Measurements from ENCODE around the gene GPR180. TPM values are rescaled to one million over a fixed set of nuclear protein-coding genes. Genes with fewer than 3 reads are reported as not detected.
A peak's percentile ranks its signal among the peaks of the same experiment; 100 is the strongest.

GPR180 gene
- total and polyA plus RNA-seq, 5 donors from 2014 or later: 1.5 to 2.6 (median 2.0) TPM

DNA sequence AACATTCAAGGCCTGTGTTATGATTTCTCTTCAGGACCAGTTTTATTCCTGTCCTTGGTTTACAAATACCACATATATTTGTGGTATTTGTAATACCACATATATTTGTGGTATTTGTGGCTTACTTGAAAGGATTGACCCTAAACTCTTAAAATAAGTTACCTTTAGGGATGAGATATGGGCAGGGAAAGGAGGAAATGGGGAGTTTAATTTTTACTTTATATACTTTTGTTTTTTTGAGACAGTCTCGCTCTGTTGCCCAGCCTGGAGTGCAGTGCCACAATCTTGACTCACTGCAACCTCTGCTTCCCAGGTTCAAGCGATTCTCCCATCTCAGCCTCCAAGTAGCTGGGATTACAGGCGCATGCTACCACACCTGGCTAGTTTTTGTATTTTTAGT, 3.4 kb upstream of the GPR180 start:
- Mint-ChIP-seq H3K27ac (peak overlapping the region in 1 of 3 donors; percentile 25), H3K4me1 (peaks cover 37 to 53% (median 41%) of the 10 kb centered on the region in 4 donors), H3K36me3 (no peaks in the 10 kb centered on the region), H3K4me3 (peak overlapping the region in 2 of 4 donors; percentile 38 to 73), H3K9me3 (peaks cover 0 to 1% (median 0%) of the 10 kb centered on the region in 7 donors), H3K27me3 (no peaks in the 10 kb centered on the region)
- no peak overlapping the region for H3K4me3 ChIP-seq (ENCODE audit: low read depth, low read length)
- H3K36me3 ChIP-seq (ENCODE audit: control insufficient read depth, insufficient read depth, low read length): no peaks in the 10 kb centered on the region
- H3K4me1 ChIP-seq (ENCODE audit: control insufficient read depth, insufficient read depth, low read length, poor library complexity, severe bottlenecking): peaks cover 33% of the 10 kb centered on the region
- ATAC-seq (ENCODE audit: low read depth in 2 of 2) (no peak), DNase-seq (no peak)
- H3K27ac ChIP-seq (ENCODE audit: insufficient read depth, low read length, poor library complexity, severe bottlenecking): no peak overlapping the region
- no peaks in the 10 kb centered on the region for H3K9me3 ChIP-seq (ENCODE audit: control insufficient read depth in 2 of 2, low read length in 2 of 2)
- H3K27me3 ChIP-seq (ENCODE audit: control insufficient read depth, insufficient read depth, low read length): no peaks in the 10 kb centered on the region

DNA sequence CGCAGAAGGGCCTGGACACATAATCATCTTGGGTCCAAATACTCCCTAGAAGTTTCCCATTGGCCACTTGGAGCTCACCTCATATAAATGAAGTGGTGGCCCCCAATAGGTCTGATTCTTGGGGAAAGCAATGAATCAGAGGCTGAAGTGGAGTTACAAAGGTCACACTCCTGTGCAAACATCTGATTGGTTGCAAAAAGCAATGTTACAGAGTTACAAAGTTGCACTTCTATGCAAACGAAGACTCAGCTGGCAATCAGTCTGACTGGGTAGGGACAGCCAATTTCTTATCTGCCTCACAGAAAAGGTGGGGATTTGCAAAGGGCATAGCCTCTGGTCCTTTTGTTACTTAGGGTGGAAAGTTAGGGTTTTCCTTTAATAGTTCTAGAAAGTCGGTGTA, 1.8 kb upstream of the GPR180 start:
- H3K4me3 Mint-ChIP-seq: peak overlapping the region in 2 of 4 donors; percentile 44 to 94

GRCh38 chr13:94602467-94602866, 810 bp downstream of the GPR180 start:
- Mint-ChIP-seq H3K27ac (peak overlapping the region; percentile 63 to 84 (median 73)), H3K4me3 (peak overlapping the region; percentile 86 to 96 (median 92)), H3K36me3 (peaks cover 12% of the 10 kb centered on the region), H3K4me1 (peaks cover 20 to 55% (median 39%) of the 10 kb centered on the region in 4 donors), H3K9me3 (peaks cover 0 to 1% (median 0%) of the 10 kb centered on the region in 7 donors), H3K27me3 (no peaks in the 10 kb centered on the region)
- peak overlapping the region; percentile 73 for H3K27ac ChIP-seq (ENCODE audit: insufficient read depth, low read length, poor library complexity, severe bottlenecking)
- peaks cover 11% of the 10 kb centered on the region for H3K4me1 ChIP-seq (ENCODE audit: control insufficient read depth, insufficient read depth, low read length, poor library complexity, severe bottlenecking)
- DNase-seq: no peak
- H3K4me3 ChIP-seq (ENCODE audit: low read depth, low read length): peak overlapping the region; percentile 76
- ATAC-seq (ENCODE audit: low read depth in 2 of 2): no peak
- no peaks in the 10 kb centered on the region for H3K9me3 ChIP-seq (ENCODE audit: control insufficient read depth in 2 of 2, low read length in 2 of 2)
- H3K36me3 ChIP-seq (ENCODE audit: control insufficient read depth, insufficient read depth, low read length): peaks cover 6% of the 10 kb centered on the region
- H3K27me3 ChIP-seq (ENCODE audit: control insufficient read depth, insufficient read depth, low read length): no peaks in the 10 kb centered on the region

More for the DNA sequence above, 1.8 kb upstream of the GPR180 start:
- peaks cover 26 to 49% (median 30%) of the 10 kb centered on the region in 4 donors for H3K4me1 Mint-ChIP-seq
- H3K4me1 ChIP-seq (ENCODE audit: control insufficient read depth, insufficient read depth, low read length, poor library complexity, severe bottlenecking): peaks cover 21% of the 10 kb centered on the region
- H3K27me3 ChIP-seq (ENCODE audit: control insufficient read depth, insufficient read depth, low read length): no peaks in the 10 kb centered on the region
- no peaks in the 10 kb centered on the region for H3K36me3 ChIP-seq (ENCODE audit: control insufficient read depth, insufficient read depth, low read length)
- DNase-seq (no peak), ATAC-seq (ENCODE audit: low read depth in 2 of 2) (no peak)
- H3K27ac ChIP-seq (ENCODE audit: insufficient read depth, low read length, poor library complexity, severe bottlenecking): no peak overlapping the region
- no peaks in the 10 kb centered on the region for H3K9me3 ChIP-seq (ENCODE audit: control insufficient read depth in 2 of 2, low read length in 2 of 2)
- H3K9me3 Mint-ChIP-seq: peaks cover 0 to 1% (median 0%) of the 10 kb centered on the region in 7 donors
- no peaks in the 10 kb centered on the region for H3K27me3 Mint-ChIP-seq
- H3K4me3 ChIP-seq (ENCODE audit: low read depth, low read length): no peak overlapping the region
- H3K27ac Mint-ChIP-seq: peak overlapping the region in 1 of 3 donors; percentile 14
- H3K36me3 Mint-ChIP-seq: no peaks in the 10 kb centered on the region

DNA sequence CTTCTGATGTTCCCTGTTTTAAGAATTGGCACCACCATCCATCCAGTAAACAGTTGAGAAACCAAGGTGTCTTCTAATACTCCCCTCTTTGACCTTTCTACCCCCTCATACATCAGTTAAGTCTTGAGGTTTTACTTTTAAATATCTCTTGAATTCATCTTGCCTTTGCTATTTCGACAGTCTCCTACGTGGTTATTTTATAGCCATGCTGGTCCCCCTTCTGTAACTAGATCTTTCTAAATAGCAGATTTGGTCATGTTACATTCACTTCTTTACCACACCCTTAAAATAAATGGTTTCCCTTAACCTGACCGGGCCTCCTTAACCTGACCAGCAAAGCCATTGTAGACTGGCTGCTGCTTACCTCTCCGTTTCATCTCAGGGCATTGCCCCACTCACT, 5.4 kb downstream of the GPR180 start:
- Histone ChIP-seq H3K9me3 (ENCODE audit: control insufficient read depth in 2 of 2, low read length in 2 of 2) (no peaks in the 10 kb centered on the region), H3K27ac (ENCODE audit: insufficient read depth, low read length, poor library complexity, severe bottlenecking) (no peak overlapping the region), H3K4me1 (ENCODE audit: control insufficient read depth, insufficient read depth, low read length, poor library complexity, severe bottlenecking) (peaks cover 8% of the 10 kb centered on the region), H3K4me3 (ENCODE audit: low read depth, low read length) (no peak overlapping the region), H3K36me3 (ENCODE audit: control insufficient read depth, insufficient read depth, low read length) (peaks cover 16% of the 10 kb centered on the region), H3K27me3 (ENCODE audit: control insufficient read depth, insufficient read depth, low read length) (no peaks in the 10 kb centered on the region)
- Mint-ChIP-seq H3K4me1 (peaks cover 16 to 50% (median 42%) of the 10 kb centered on the region in 4 donors), H3K36me3 (peaks cover 18% of the 10 kb centered on the region), H3K4me3 (no peak overlapping the region), H3K27me3 (no peaks in the 10 kb centered on the region), H3K27ac (peak overlapping the region in 1 of 3 donors; percentile 84), H3K9me3 (no peaks in the 10 kb centered on the region)
- DNase-seq: no peak
- no peak for ATAC-seq (ENCODE audit: low read depth in 2 of 2)

GRCh38 chr13:94607939-94608338, 6.3 kb downstream of the GPR180 start:
- Histone ChIP-seq H3K9me3 (ENCODE audit: control insufficient read depth in 2 of 2, low read length in 2 of 2) (no peaks in the 10 kb centered on the region), H3K27me3 (ENCODE audit: control insufficient read depth, insufficient read depth, low read length) (no peaks in the 10 kb centered on the region), H3K27ac (ENCODE audit: insufficient read depth, low read length, poor library complexity, severe bottlenecking) (no peak overlapping the region), H3K4me1 (ENCODE audit: control insufficient read depth, insufficient read depth, low read length, poor library complexity, severe bottlenecking) (peaks cover 3% of the 10 kb centered on the region), H3K36me3 (ENCODE audit: control insufficient read depth, insufficient read depth, low read length) (peaks cover 16% of the 10 kb centered on the region), H3K4me3 (ENCODE audit: low read depth, low read length) (no peak overlapping the region)
- Mint-ChIP-seq H3K27ac (no peak overlapping the region), H3K4me3 (no peak overlapping the region), H3K27me3 (no peaks in the 10 kb centered on the region), H3K4me1 (peaks cover 13 to 42% (median 34%) of the 10 kb centered on the region in 4 donors), H3K9me3 (no peaks in the 10 kb centered on the region), H3K36me3 (peaks cover 20% of the 10 kb centered on the region)
- no peak for ATAC-seq (ENCODE audit: low read depth in 2 of 2)
- no peak for DNase-seq

- Mint-ChIP-seq H3K27ac (no peak overlapping the region), H3K9me3 (no peaks in the 10 kb centered on the region), H3K4me1 (peaks cover 11 to 38% (median 31%) of the 10 kb centered on the region in 4 donors), H3K4me3 (no peak overlapping the region), H3K27me3 (no peaks in the 10 kb centered on the region), H3K36me3 (peaks cover 25% of the 10 kb centered on the region)
- H3K4me1 ChIP-seq (ENCODE audit: control insufficient read depth, insufficient read depth, low read length, poor library complexity, severe bottlenecking): peaks cover 3% of the 10 kb centered on the region
- H3K27ac ChIP-seq (ENCODE audit: insufficient read depth, low read length, poor library complexity, severe bottlenecking): no peak overlapping the region
- no peaks in the 10 kb centered on the region for H3K27me3 ChIP-seq (ENCODE audit: control insufficient read depth, insufficient read depth, low read length)
- H3K36me3 ChIP-seq (ENCODE audit: control insufficient read depth, insufficient read depth, low read length): peaks cover 16% of the 10 kb centered on the region
- DNase-seq (no peak), ATAC-seq (ENCODE audit: low read depth in 2 of 2) (no peak)
- H3K9me3 ChIP-seq (ENCODE audit: control insufficient read depth in 2 of 2, low read length in 2 of 2): no peaks in the 10 kb centered on the region
- H3K4me3 ChIP-seq (ENCODE audit: low read depth, low read length): no peak overlapping the region
Observed at GRCh38 chr13:94608586-94608985, 6.9 kb downstream of the GPR180 start.

GRCh38 chr13:94609196-94609595, 7.5 kb downstream of the GPR180 start:
- Histone ChIP-seq H3K27ac (ENCODE audit: insufficient read depth, low read length, poor library complexity, severe bottlenecking) (no peak overlapping the region), H3K27me3 (ENCODE audit: control insufficient read depth, insufficient read depth, low read length) (no peaks in the 10 kb centered on the region), H3K36me3 (ENCODE audit: control insufficient read depth, insufficient read depth, low read length) (peaks cover 16% of the 10 kb centered on the region), H3K4me3 (ENCODE audit: low read depth, low read length) (no peak overlapping the region), H3K4me1 (ENCODE audit: control insufficient read depth, insufficient read depth, low read length, poor library complexity, severe bottlenecking) (no peaks in the 10 kb centered on the region), H3K9me3 (ENCODE audit: control insufficient read depth in 2 of 2, low read length in 2 of 2) (no peaks in the 10 kb centered on the region)
- ATAC-seq (ENCODE audit: low read depth in 2 of 2): no peak
- H3K27me3 Mint-ChIP-seq: no peaks in the 10 kb centered on the region
- H3K9me3 Mint-ChIP-seq: no peaks in the 10 kb centered on the region
- no peak overlapping the region for H3K4me3 Mint-ChIP-seq
- H3K27ac Mint-ChIP-seq: no peak overlapping the region
- peaks cover 26% of the 10 kb centered on the region for H3K36me3 Mint-ChIP-seq
- DNase-seq: no peak
- H3K4me1 Mint-ChIP-seq: peaks cover 11 to 33% (median 31%) of the 10 kb centered on the region in 4 donors

- Histone ChIP-seq H3K27ac (ENCODE audit: insufficient read depth, low read length, poor library complexity, severe bottlenecking) (no peak overlapping the region), H3K36me3 (ENCODE audit: control insufficient read depth, insufficient read depth, low read length) (peaks cover 19% of the 10 kb centered on the region), H3K4me3 (ENCODE audit: low read depth, low read length) (no peak overlapping the region), H3K27me3 (ENCODE audit: control insufficient read depth, insufficient read depth, low read length) (no peaks in the 10 kb centered on the region), H3K9me3 (ENCODE audit: control insufficient read depth in 2 of 2, low read length in 2 of 2) (no peaks in the 10 kb centered on the region), H3K4me1 (ENCODE audit: control insufficient read depth, insufficient read depth, low read length, poor library complexity, severe bottlenecking) (no peaks in the 10 kb centered on the region)
- Mint-ChIP-seq H3K4me1 (peaks cover 7 to 33% (median 25%) of the 10 kb centered on the region in 4 donors), H3K27ac (no peak overlapping the region), H3K4me3 (no peak overlapping the region), H3K27me3 (no peaks in the 10 kb centered on the region), H3K9me3 (no peaks in the 10 kb centered on the region), H3K36me3 (peaks cover 26% of the 10 kb centered on the region)
- no peak for DNase-seq
- no peak for ATAC-seq (ENCODE audit: low read depth in 2 of 2)
Observed at GRCh38 chr13:94610475-94610874, 8.8 kb downstream of the GPR180 start.

Data from CD4-positive, CD25-positive, alpha-beta regulatory T cell (primary cell).